Ovary (tissue), 9 donors: ENCODE data around the gene ASPM. TPM values are rescaled to one million over a fixed set of nuclear protein-coding genes. Genes with fewer than 3 reads are reported as not detected.

Experiments used
- DNase-seq, 5 donors: peaks; one replicate each; pipeline ENCODE4 v3.0.0-alpha.2; 2019 to 2020
- H3K27ac ChIP-seq, 2 donors: fragments of 200-600 bp; one replicate each; pipeline versions ENCODE4 v1.5.1 to v1.8.0; 2019 to 2022
- H3K27me3 ChIP-seq: fragments of 200-600 bp; one replicate; pipeline ENCODE4 v1.8.0; 2022
- H3K36me3 ChIP-seq: fragments of 200-600 bp; sonication (generic); one replicate; pipeline ENCODE4 v1.5.1; 2019
- H3K4me1 ChIP-seq: one replicate; pipeline ENCODE4 v1.8.1; 2013; ENCODE audit warnings: mild to moderate bottlenecking, moderate library complexity; ENCODE audit not compliant: insufficient read depth
- H3K4me3 ChIP-seq: fragments of 200-600 bp; sonication (generic); one replicate; pipeline ENCODE4 v1.5.1; 2017
- H3K9me3 ChIP-seq, 2 donors: fragments of 200-600 bp in 1 of 2; sonication (generic) in 1 of 2; one replicate each; pipeline versions ENCODE4 v1.5.1 to v1.8.1; 2013 to 2019; ENCODE audit warnings: mild to moderate bottlenecking in 1 of 2, moderate library complexity in 1 of 2
- CTCF ChIP-seq, 3 donors: fragments of 450-650 bp in 2 of 3; fragments of 200-600 bp in 1 of 3; IDR thresholded peaks; one replicate each; pipeline versions ENCODE4 v1.5.1 to v1.8.0; 2016 to 2022; ENCODE audit warnings: antibody characterized with exemption in 3 of 3, mild to moderate bottlenecking in 1 of 3
- EP300 ChIP-seq: sonication (generic); formaldehyde crosslinking; IDR thresholded peaks from one replicate; pipeline ENCODE4 v1.6.1; 2017; ENCODE audit warnings: antibody characterized with exemption
- POLR2A ChIP-seq: fragments of 450-650 bp; IDR thresholded peaks from one replicate; pipeline ENCODE4 v1.6.1; 2017; ENCODE audit warnings: antibody characterized with exemption, mild to moderate bottlenecking, moderate library complexity
- WGBS, 3 donors: extraction: QIAGEN DNeasy Blood & Tissue Kit in 1 of 3; methylation state at CpG; one replicate each; pipeline versions ENCODE4 v1.1.5 to v1.1.7; 2013 to 2017; 5-methylcytosine and 5-hydroxymethylcytosine counted together
- intact Hi-C, 4 donors: fragments of 100-400 bp; cut with DNase I; formaldehyde crosslinking; loops; one replicate each; pipeline versions ENCODE4 v1.11.0 to v1.15.1; 2022 to 2023
- polyA plus RNA-seq, 2 donors: library from polyadenylated mRNA; stranded (reverse); fragments of 200-250 nt in 1 of 2; fragments of 350-450 nt in 1 of 2; fragmentation: Illumina TruSeq in 1 of 2; extraction: RNeasy Lipid Tissue Mini Kit (QIAGEN cat#74804) in 1 of 2; gene quantifications; one replicate each; pipeline ENCODE4 v1.2.3, GENCODE V29; 2013 to 2014
- total RNA-seq, 7 donors: library from RNA; depleted of rRNA in 2 of 7; stranded (reverse); fragments of >200 nt in 2 of 7; fragmentation: NEBNext Ultra II Directional in 3 of 7; extraction: Animal tissue kit (Norgen Biotek cat#: 25700) in 3 of 7; gene quantifications; one replicate each; pipeline versions ENCODE4 v1.1.0 to v1.2.4, GENCODE V29; 2016 to 2023
- donor health status: DM: no; HTN: no; CAD: no; lungs with moderate emphysema.
- donor health status: DM: no; HTN: no; CAD: no.
- donor health status: Bipolar disorder and iron deficiency.
- donor health status: DM: yes; HTN: yes; CAD: no.
- donor health status: DM: no; HTN: no; CAD: no.
- donor health status: DM: yes; HTN: yes; CAD: no.

Gene ASPM
- total and polyA plus RNA-seq, 9 donors = 0.10 to 0.89 (median 0.33) TPM

DNA sequence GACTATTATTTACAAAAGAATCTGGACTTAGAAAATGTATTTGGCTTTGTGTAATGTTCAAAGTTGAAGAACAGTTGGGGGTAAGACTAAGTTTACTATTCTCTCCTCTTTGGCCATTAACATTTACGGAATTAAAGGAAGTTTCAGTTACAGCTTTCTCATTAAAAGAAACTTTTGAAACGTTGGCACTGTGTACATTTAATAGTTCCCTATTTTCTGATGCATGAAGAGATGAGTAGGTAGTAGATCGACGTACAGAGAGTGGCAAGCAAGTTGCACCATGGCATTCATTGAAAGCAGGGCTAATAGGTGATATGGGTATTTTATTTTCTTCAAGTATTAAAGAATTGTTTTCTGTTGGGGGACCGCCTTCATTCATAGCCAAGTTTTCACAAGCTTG lies 3.2 kb downstream of the ASPM start:
- Histone ChIP-seq H3K4me1 (peaks cover 2% of the 10 kb centered on the region), H3K27me3 (no peaks in the 10 kb centered on the region), H3K27ac (no peak overlapping the region), H3K9me3 (no peaks in the 10 kb centered on the region), H3K4me3 (no peak overlapping the region), H3K36me3 (no peaks in the 10 kb centered on the region)
- intact Hi-C loops = no loop called here
- 68 to 72% (median 70%) methylated on average over 5 of the region's 5 CpGs for WGBS, 3 donors
- no peak for DNase-seq
- no peak for TF ChIP-seq POLR2A
- TF ChIP-seq CTCF (IDR thresholded peaks at IDR 0.05) = no peak
- TF ChIP-seq EP300 = no peak

GRCh38 chr1:197141575-197141974 lies 4.9 kb downstream of the ASPM start:
- no peak overlapping the region for H3K27ac ChIP-seq
- peaks cover 2% of the 10 kb centered on the region for H3K4me1 ChIP-seq
- no peaks in the 10 kb centered on the region for H3K27me3 ChIP-seq
- H3K4me3 ChIP-seq = no peak overlapping the region
- no peaks in the 10 kb centered on the region for H3K36me3 ChIP-seq
- intact Hi-C loops = no loop called here
- no peaks in the 10 kb centered on the region for H3K9me3 ChIP-seq
- WGBS, 3 donors = 95 to 100% (median 98%) methylated on average over 1 of the region's 1 CpG
- no peak for DNase-seq
- TF ChIP-seq POLR2A (no peak), EP300 (no peak), CTCF (IDR thresholded peaks at IDR 0.05) (no peak)

- Histone ChIP-seq H3K36me3 (no peaks in the 10 kb centered on the region), H3K27me3 (no peaks in the 10 kb centered on the region), H3K4me1 (no peaks in the 10 kb centered on the region), H3K9me3 (no peaks in the 10 kb centered on the region), H3K4me3 (no peak overlapping the region), H3K27ac (no peak overlapping the region)
- no peak for TF ChIP-seq EP300
- TF ChIP-seq CTCF (IDR thresholded peaks at IDR 0.05) = no peak
- no peak for TF ChIP-seq POLR2A
- intact Hi-C loops = no loop called here
- DNase-seq = no peak
- 82 to 85% (median 85%) methylated on average over 2 of the region's 2 CpGs for WGBS, 3 donors
Measured at GRCh38 chr1:197140121-197140520, 6.3 kb downstream of the ASPM start.

DNA sequence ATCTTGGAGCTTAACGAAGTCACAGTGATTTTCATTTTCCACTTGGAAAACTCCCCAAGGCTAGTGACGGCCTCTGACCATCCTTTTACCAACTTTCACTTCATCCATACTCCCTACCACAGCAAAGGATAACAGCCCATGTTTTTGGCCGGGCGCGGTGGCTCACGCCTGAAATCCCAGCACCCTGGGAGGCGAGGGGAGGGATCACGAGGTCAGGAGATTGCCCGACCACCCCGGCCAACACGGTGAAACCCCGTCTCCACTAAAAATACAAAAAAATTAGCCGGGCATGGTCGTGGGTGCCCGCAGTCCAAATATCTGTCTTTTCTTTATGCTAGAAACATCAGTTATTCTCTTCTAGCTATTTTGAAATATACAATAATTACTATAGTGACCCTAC lies 7.3 kb downstream of the ASPM start:
- no peaks in the 10 kb centered on the region for H3K9me3 ChIP-seq
- intact Hi-C loops = no loop called here
- H3K36me3 ChIP-seq = no peaks in the 10 kb centered on the region
- TF ChIP-seq EP300 (no peak), POLR2A (no peak), CTCF (IDR thresholded peaks at IDR 0.05) (no peak)
- H3K4me1 ChIP-seq = no peaks in the 10 kb centered on the region
- H3K4me3 ChIP-seq = no peak overlapping the region
- no peak for DNase-seq
- WGBS, 3 donors = 96 to 97% (median 97%) methylated on average over 15 of the region's 15 CpGs
- H3K27ac ChIP-seq = no peak overlapping the region
- no peaks in the 10 kb centered on the region for H3K27me3 ChIP-seq

DNA sequence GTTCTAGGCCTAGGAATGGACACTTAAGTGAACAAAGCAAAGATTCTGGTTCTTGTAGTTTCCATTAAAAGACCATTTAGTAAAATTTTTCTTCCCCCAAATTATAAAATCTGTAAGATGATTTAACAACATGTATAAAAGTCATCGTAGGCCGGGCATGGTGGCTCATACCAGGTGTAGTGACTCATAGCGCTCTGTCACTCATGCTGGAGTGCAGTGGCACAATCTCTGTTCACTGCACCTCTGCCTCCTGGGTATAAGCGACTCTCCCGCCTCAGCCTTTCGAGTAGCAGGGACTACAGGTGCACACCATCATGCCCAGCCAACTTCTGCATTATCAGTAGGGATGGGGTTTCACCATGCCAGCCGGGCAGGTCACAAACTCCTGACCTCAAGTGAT lies 9.1 kb downstream of the ASPM start:
- Histone ChIP-seq H3K27ac (no peak overlapping the region), H3K36me3 (no peaks in the 10 kb centered on the region), H3K4me1 (no peaks in the 10 kb centered on the region), H3K4me3 (no peak overlapping the region), H3K27me3 (no peaks in the 10 kb centered on the region), H3K9me3 (no peaks in the 10 kb centered on the region)
- no peak for DNase-seq
- TF ChIP-seq CTCF (IDR thresholded peaks at IDR 0.05) (no peak), POLR2A (no peak), EP300 (no peak)
- intact Hi-C loops = no loop called here
- 81 to 84% (median 84%) methylated on average over 7 of the region's 7 CpGs for WGBS, 3 donors
